Smooth muscle cell (in vitro differentiated cells): Measurements from ENCODE around the gene KRTCAP3. TPM values are rescaled to one million over a fixed set of nuclear protein-coding genes. Genes with fewer than 3 reads are reported as not detected.

Experiments used
- DNase-seq: peaks from one replicate; lab custom pipeline; 2025; ENCODE audit not compliant: unreplicated experiment; lab: John Stamatoyannopoulos, UW
- H2AFZ ChIP-seq: fragments of 200-600 bp; sonication (generic); 2 replicates; pipeline ENCODE4 v1.6.0; 2016; ENCODE audit warnings: antibody characterized with exemption, low read depth, mild to moderate bottlenecking
- H3F3A ChIP-seq: fragments of 200-600 bp; sonication (generic); 2 replicates; pipeline ENCODE4 v1.6.0; 2017; ENCODE audit warnings: antibody characterized with exemption, low read depth
- H3K27ac ChIP-seq: fragments of 200-600 bp; sonication (generic); 2 replicates; pipeline ENCODE4 v1.5.1; 2016; ENCODE audit warnings: low read depth, mild to moderate bottlenecking
- H3K27me3 ChIP-seq: fragments of 200-600 bp; sonication (generic); 2 replicates; pipeline ENCODE4 v1.6.1; 2016; ENCODE audit warnings: low read depth, mild to moderate bottlenecking
- H3K36me3 ChIP-seq: fragments of 200-600 bp; sonication (generic); 2 replicates; pipeline ENCODE4 v1.5.1; 2016; ENCODE audit warnings: low read depth
- H3K4me1 ChIP-seq: fragments of 200-600 bp; sonication (generic); 2 replicates; pipeline ENCODE4 v1.5.1; 2016; ENCODE audit warnings: low read depth
- H3K4me2 ChIP-seq: fragments of 200-600 bp; sonication (generic); 2 replicates; pipeline ENCODE4 v1.6.0; 2016; ENCODE audit warnings: mild to moderate bottlenecking
- H3K4me3 ChIP-seq: fragments of 200-600 bp; sonication (generic); 2 replicates; pipeline ENCODE4 v1.5.1; 2016; ENCODE audit warnings: mild to moderate bottlenecking
- H3K79me2 ChIP-seq: fragments of 200-600 bp; sonication (generic); 2 replicates; pipeline ENCODE4 v1.6.0; 2016; ENCODE audit warnings: low read depth, mild to moderate bottlenecking
- H3K9ac ChIP-seq: fragments of 200-600 bp; sonication (generic); 2 replicates; pipeline ENCODE4 v1.6.0; 2016; ENCODE audit warnings: low read depth
- H3K9me3 ChIP-seq: fragments of 200-600 bp; sonication (generic); replicated peaks from 2 replicates; pipeline ENCODE4 v1.5.1; 2016; ENCODE audit warnings: low read depth
- H4K20me1 ChIP-seq: fragments of 200-600 bp; sonication (generic); 2 replicates; pipeline ENCODE4 v1.6.0; 2016; ENCODE audit warnings: low read depth
- CTCF ChIP-seq: fragments of 200-600 bp; sonication (generic); IDR thresholded peaks from 2 replicates; pipeline ENCODE4 v1.5.1; 2017; ENCODE audit warnings: borderline replicate concordance, mild to moderate bottlenecking, antibody characterized with exemption; ENCODE audit not compliant: insufficient read depth, poor library complexity, severe bottlenecking
- WGBS: methylation state at CpG from one replicate; pipeline ENCODE4 v1.1.7; 2016; ENCODE audit warnings: low lambda C conversion rate; 5-methylcytosine and 5-hydroxymethylcytosine counted together
- polyA plus RNA-seq: library from polyadenylated mRNA; unstranded; fragments of >200 nt; fragmentation: Nextera tagmentation; extraction: Ambion mirVana; gene quantifications from 2 replicates; pipeline ENCODE4 v1.2.1, GENCODE V29; 2016
- small RNA-seq: library from RNA; depleted of rRNA; stranded (forward); fragments of <200 nt; gene quantifications from one replicate; pipeline ENCODE3, GENCODE V24; 2014
- total RNA-seq: library from RNA; depleted of rRNA; stranded (reverse); fragments of >200 nt; gene quantifications from 2 replicates; pipeline ENCODE4 v1.2.3, GENCODE V29; 2014

Gene KRTCAP3
- total and polyA plus RNA-seq, 2 experiments from 2014 or later = 2.9 to 3.2 TPM

DNA sequence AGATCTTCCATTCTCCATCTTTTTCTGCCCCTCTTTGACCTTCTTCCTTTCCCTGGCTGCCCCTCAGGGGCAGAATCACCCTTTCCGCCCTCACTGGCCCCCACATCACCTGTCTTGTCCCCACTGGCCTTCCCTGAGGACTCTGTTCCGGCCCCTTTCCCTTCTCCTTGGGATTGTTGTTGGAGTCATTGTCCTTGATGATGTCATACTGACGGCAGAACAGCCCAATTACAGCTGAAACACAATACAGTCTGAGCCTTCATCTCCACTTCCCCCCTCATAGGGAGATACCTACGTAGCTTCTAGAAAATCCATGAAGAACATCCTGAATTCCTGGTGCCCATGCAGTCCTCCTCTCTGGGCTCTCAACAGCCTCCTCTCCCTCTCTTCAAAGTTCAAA, 50.4 kb downstream of the KRTCAP3 start:
- TF ChIP-seq CTCF = no peak
- H4K20me1 ChIP-seq = no peaks in the 10 kb centered on the region
- H2AFZ ChIP-seq = no peak overlapping the region
- H3K9ac ChIP-seq = no peak overlapping the region
- H3K4me1 ChIP-seq = peaks cover 5% of the 10 kb centered on the region
- 85% methylated on average over 4 of the region's 4 CpGs for WGBS
- H3K27ac ChIP-seq = no peak overlapping the region
- H3K4me3 ChIP-seq = no peak overlapping the region
- H3K36me3 ChIP-seq = no peaks in the 10 kb centered on the region
- no peak overlapping the region for H3K4me2 ChIP-seq
- H3K27me3 ChIP-seq = peaks cover 6% of the 10 kb centered on the region
- H3F3A ChIP-seq = peaks cover 3% of the 10 kb centered on the region
- H3K9me3 ChIP-seq = no peaks in the 10 kb centered on the region
- no peak for DNase-seq
- no peaks in the 10 kb centered on the region for H3K79me2 ChIP-seq

GRCh38 chr2:27493948-27494283, 51.7 kb downstream of the KRTCAP3 start:
- H3K27ac ChIP-seq = no peak overlapping the region
- H3F3A ChIP-seq = peaks cover 3% of the 10 kb centered on the region
- no peak overlapping the region for H2AFZ ChIP-seq
- H3K4me3 ChIP-seq = no peak overlapping the region
- 85% methylated on average over 13 of the region's 13 CpGs for WGBS
- DNase-seq = no peak
- H3K9me3 ChIP-seq = no peaks in the 10 kb centered on the region
- H3K79me2 ChIP-seq = no peaks in the 10 kb centered on the region
- H4K20me1 ChIP-seq = no peaks in the 10 kb centered on the region
- H3K4me1 ChIP-seq = peaks cover 5% of the 10 kb centered on the region
- H3K27me3 ChIP-seq = peaks cover 20% of the 10 kb centered on the region
- H3K36me3 ChIP-seq = no peaks in the 10 kb centered on the region
- no peak overlapping the region for H3K9ac ChIP-seq
- no peak for TF ChIP-seq CTCF
- peak overlapping the region; percentile 100 for H3K4me2 ChIP-seq

Small RNA genes lying within 50 kb of the gene (small RNA-seq; reads per million reads assigned to genes)
- gene RNU6-986P = not detected

Other genes with a start within 250 kb of the KRTCAP3 start
- 233 and 243 TPM in 2 replicates for gene ATRAID, start 230.3 kb upstream of the KRTCAP3 start, total RNA-seq
- 319 and 335 TPM in 2 replicates for gene ATRAID, start 230.3 kb upstream of the KRTCAP3 start, polyA plus RNA-seq
- gene SLC5A6, start 230.1 kb upstream of the KRTCAP3 start, total RNA-seq = 32.3 and 49.8 TPM in 2 replicates
- gene SLC5A6, start 230.1 kb upstream of the KRTCAP3 start, polyA plus RNA-seq = 25.7 and 35.8 TPM in 2 replicates
- 20.3 and 20.4 TPM in 2 replicates for gene CAD, start 225.0 kb upstream of the KRTCAP3 start, total RNA-seq
- 32.4 and 34.3 TPM in 2 replicates for gene CAD, start 225.0 kb upstream of the KRTCAP3 start, polyA plus RNA-seq
- gene SLC30A3, start 179.3 kb upstream of the KRTCAP3 start, total RNA-seq = not detected in 2 replicates
- 0.17 TPM in 1 of 2 replicates, not detected in the other for gene SLC30A3, start 179.3 kb upstream of the KRTCAP3 start, polyA plus RNA-seq
- not detected in 2 replicates for gene DNAJC5G, start 166.9 kb upstream of the KRTCAP3 start, total RNA-seq
- gene DNAJC5G, start 166.9 kb upstream of the KRTCAP3 start, polyA plus RNA-seq = not detected in 2 replicates
- 0.22 TPM in 1 of 2 replicates, not detected in the other for gene TRIM54, start 160.0 kb upstream of the KRTCAP3 start, total RNA-seq
- 0.80 TPM in 1 of 2 replicates, not detected in the other for gene TRIM54, start 160.0 kb upstream of the KRTCAP3 start, polyA plus RNA-seq
- gene UCN, start 133.9 kb upstream of the KRTCAP3 start, total RNA-seq = 0.36 and 0.54 TPM in 2 replicates
- gene UCN, start 133.9 kb upstream of the KRTCAP3 start, polyA plus RNA-seq = 2.7 and 3.6 TPM in 2 replicates
- 87.1 and 114 TPM in 2 replicates for gene MPV17, start 119.3 kb upstream of the KRTCAP3 start, total RNA-seq
- gene MPV17, start 119.3 kb upstream of the KRTCAP3 start, polyA plus RNA-seq = 117 and 128 TPM in 2 replicates
- gene GTF3C2, start 85.6 kb upstream of the KRTCAP3 start, total RNA-seq = 37.7 and 42.3 TPM in 2 replicates
- gene GTF3C2, start 85.6 kb upstream of the KRTCAP3 start, polyA plus RNA-seq = 40.3 and 53.8 TPM in 2 replicates
- gene EIF2B4, start 72.0 kb upstream of the KRTCAP3 start, total RNA-seq = 30.6 and 36.4 TPM in 2 replicates
- 70.2 and 80.0 TPM in 2 replicates for gene EIF2B4, start 72.0 kb upstream of the KRTCAP3 start, polyA plus RNA-seq
- gene SNX17, start 71.8 kb upstream of the KRTCAP3 start, total RNA-seq = 84.5 and 88.4 TPM in 2 replicates
- 128 and 155 TPM in 2 replicates for gene SNX17, start 71.8 kb upstream of the KRTCAP3 start, polyA plus RNA-seq
- 6.5 and 7.6 TPM in 2 replicates for gene ZNF513, start 61.6 kb upstream of the KRTCAP3 start, total RNA-seq
- 15.7 and 21.3 TPM in 2 replicates for gene ZNF513, start 61.6 kb upstream of the KRTCAP3 start, polyA plus RNA-seq
- gene PPM1G, start 32.8 kb upstream of the KRTCAP3 start, total RNA-seq = 30.2 and 32.8 TPM in 2 replicates
- gene PPM1G, start 32.8 kb upstream of the KRTCAP3 start, polyA plus RNA-seq = 48.7 and 60.0 TPM in 2 replicates
- gene NRBP1, start 13.8 kb upstream of the KRTCAP3 start, total RNA-seq = 134 and 145 TPM in 2 replicates
- 195 and 197 TPM in 2 replicates for gene NRBP1, start 13.8 kb upstream of the KRTCAP3 start, polyA plus RNA-seq
- gene IFT172, start 47.4 kb downstream of the KRTCAP3 start, total RNA-seq = 17.4 and 26.3 TPM in 2 replicates
- 12.5 and 22.2 TPM in 2 replicates for gene IFT172, start 47.4 kb downstream of the KRTCAP3 start, polyA plus RNA-seq
- gene FNDC4, start 52.8 kb downstream of the KRTCAP3 start, total RNA-seq = 6.7 and 8.8 TPM in 2 replicates
- 20.3 and 24.1 TPM in 2 replicates for gene FNDC4, start 52.8 kb downstream of the KRTCAP3 start, polyA plus RNA-seq
- gene GCKR, start 54.5 kb downstream of the KRTCAP3 start, total RNA-seq = not detected in 2 replicates
- 0.48 and 0.70 TPM in 2 replicates for gene GCKR, start 54.5 kb downstream of the KRTCAP3 start, polyA plus RNA-seq
- gene ZNF512, start 140.7 kb downstream of the KRTCAP3 start, total RNA-seq = 15.6 and 18.6 TPM in 2 replicates
- gene ZNF512, start 140.7 kb downstream of the KRTCAP3 start, polyA plus RNA-seq = 12.2 and 13.6 TPM in 2 replicates
- gene CCDC121, start 186.6 kb downstream of the KRTCAP3 start, total RNA-seq = 0.81 and 6.3 TPM in 2 replicates
- gene CCDC121, start 186.6 kb downstream of the KRTCAP3 start, polyA plus RNA-seq = 1.7 and 3.4 TPM in 2 replicates
- 39.0 and 51.6 TPM in 2 replicates for gene GPN1, start 186.7 kb downstream of the KRTCAP3 start, total RNA-seq
- 52.7 and 54.0 TPM in 2 replicates for gene GPN1, start 186.7 kb downstream of the KRTCAP3 start, polyA plus RNA-seq
- 27.6 and 29.8 TPM in 2 replicates for gene SUPT7L, start 221.2 kb downstream of the KRTCAP3 start, total RNA-seq
- gene SUPT7L, start 221.2 kb downstream of the KRTCAP3 start, polyA plus RNA-seq = 18.9 and 27.9 TPM in 2 replicates
- 27.5 and 28.7 TPM in 2 replicates for gene SLC4A1AP, start 221.5 kb downstream of the KRTCAP3 start, total RNA-seq
- 26.2 and 29.7 TPM in 2 replicates for gene SLC4A1AP, start 221.5 kb downstream of the KRTCAP3 start, polyA plus RNA-seq